Brain pericyte (primary cell): ENCODE data around the gene ST3GAL3.
A peak's percentile ranks its signal among the peaks of the same experiment; 100 is the strongest.
"Not testable (repeated sequence)": the region's sequence is repeated elsewhere in the genome, so short reads cannot be mapped to it uniquely, and the experiment has no call there.

Source experiments
- DNase-seq: peaks from one replicate; pipeline ENCODE4 v3.0.0-alpha.2; 2012; ENCODE audit warnings: low read depth, low spot score

Gene ST3GAL3

GRCh38 chr1:43818691-43819090 is 111.4 kb downstream of the ST3GAL3 start:
- no peak for DNase-seq

GRCh38 chr1:43819357-43819756 is 112.0 kb downstream of the ST3GAL3 start:
- no peak for DNase-seq

GRCh38 chr1:43821471-43821870 is 114.1 kb downstream of the ST3GAL3 start:
- no peak for DNase-seq

- DNase-seq: no peak
Measured at GRCh38 chr1:43822040-43822690, 114.8 kb downstream of the ST3GAL3 start.

GRCh38 chr1:43824795-43825194 is 117.5 kb downstream of the ST3GAL3 start:
- DNase-seq: no peak

GRCh38 chr1:43828574-43828973 is 121.2 kb downstream of the ST3GAL3 start:
- no peak for DNase-seq

GRCh38 chr1:43830802-43831201 is 123.5 kb downstream of the ST3GAL3 start:
- DNase-seq: no peak

- DNase-seq: no peak
Measured at GRCh38 chr1:43831851-43832250, 124.5 kb downstream of the ST3GAL3 start.

GRCh38 chr1:43832255-43832654 is 124.9 kb downstream of the ST3GAL3 start:
- no peak for DNase-seq

GRCh38 chr1:43832998-43833397 is 125.7 kb downstream of the ST3GAL3 start:
- no peak for DNase-seq

GRCh38 chr1:43833902-43834279 is 126.6 kb downstream of the ST3GAL3 start:
- DNase-seq: not testable (repeated sequence)

GRCh38 chr1:43834280-43835081 is 127.1 kb downstream of the ST3GAL3 start:
- DNase-seq: peak; percentile 67

GRCh38 chr1:43835082-43836021 is 128.0 kb downstream of the ST3GAL3 start:
- DNase-seq: no peak

- no peak for DNase-seq
Measured at GRCh38 chr1:43836267-43836951, 129.1 kb downstream of the ST3GAL3 start.

GRCh38 chr1:43839056-43839455 is 131.7 kb downstream of the ST3GAL3 start:
- no peak for DNase-seq

GRCh38 chr1:43841321-43842174 is 134.2 kb downstream of the ST3GAL3 start:
- DNase-seq: no peak

- no peak for DNase-seq
Measured at GRCh38 chr1:43842175-43842498, 134.8 kb downstream of the ST3GAL3 start.

- DNase-seq: no peak
Measured at GRCh38 chr1:43843684-43844083, 136.3 kb downstream of the ST3GAL3 start.

- DNase-seq: no peak
Measured at GRCh38 chr1:43844114-43844513, 136.8 kb downstream of the ST3GAL3 start.

GRCh38 chr1:43847290-43847689 is 140.0 kb downstream of the ST3GAL3 start:
- no peak for DNase-seq

- DNase-seq: no peak
Measured at GRCh38 chr1:43847882-43848281, 140.5 kb downstream of the ST3GAL3 start.
